Measurements from ENCODE around the gene KAT6B.

Gene KAT6B

DNA sequence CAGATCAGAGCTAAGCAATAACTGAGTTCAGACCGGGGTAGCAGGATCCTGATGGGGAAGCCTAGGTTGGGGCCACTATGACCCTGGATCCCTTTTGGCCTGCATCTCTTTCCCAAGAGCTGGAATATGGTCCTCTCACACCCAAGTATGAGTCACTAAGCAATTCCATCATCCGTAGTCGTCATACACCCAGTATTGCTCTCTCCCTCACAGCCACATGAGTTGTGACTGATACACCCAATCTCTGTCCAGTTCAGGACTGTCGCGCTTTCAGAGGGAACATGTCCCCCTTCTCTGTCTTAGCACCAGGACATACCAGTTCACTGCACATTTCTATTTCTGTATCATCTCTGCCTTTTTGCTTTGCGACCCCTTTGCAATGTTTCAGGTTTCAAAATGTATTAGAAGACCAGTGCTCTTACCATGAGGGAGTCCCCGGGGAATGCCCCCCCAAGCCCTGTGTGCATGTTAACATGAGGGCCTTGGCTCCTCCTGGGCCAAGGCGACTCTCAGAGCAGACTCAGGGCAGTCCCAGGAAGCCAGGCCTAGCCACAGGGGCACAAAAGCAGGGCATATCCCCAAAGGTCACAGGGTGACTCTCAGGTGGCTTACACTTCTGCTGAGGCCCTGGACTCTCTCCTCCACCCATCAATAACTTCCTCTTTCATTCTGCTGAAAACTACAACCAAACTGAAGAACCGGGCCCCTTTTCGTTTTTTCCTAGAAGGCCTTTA is 209.7 kb downstream of the KAT6B start:
- H3K4me2 ChIP-seq = no peak overlapping the region
- TF ChIP-seq, protein P1, sequence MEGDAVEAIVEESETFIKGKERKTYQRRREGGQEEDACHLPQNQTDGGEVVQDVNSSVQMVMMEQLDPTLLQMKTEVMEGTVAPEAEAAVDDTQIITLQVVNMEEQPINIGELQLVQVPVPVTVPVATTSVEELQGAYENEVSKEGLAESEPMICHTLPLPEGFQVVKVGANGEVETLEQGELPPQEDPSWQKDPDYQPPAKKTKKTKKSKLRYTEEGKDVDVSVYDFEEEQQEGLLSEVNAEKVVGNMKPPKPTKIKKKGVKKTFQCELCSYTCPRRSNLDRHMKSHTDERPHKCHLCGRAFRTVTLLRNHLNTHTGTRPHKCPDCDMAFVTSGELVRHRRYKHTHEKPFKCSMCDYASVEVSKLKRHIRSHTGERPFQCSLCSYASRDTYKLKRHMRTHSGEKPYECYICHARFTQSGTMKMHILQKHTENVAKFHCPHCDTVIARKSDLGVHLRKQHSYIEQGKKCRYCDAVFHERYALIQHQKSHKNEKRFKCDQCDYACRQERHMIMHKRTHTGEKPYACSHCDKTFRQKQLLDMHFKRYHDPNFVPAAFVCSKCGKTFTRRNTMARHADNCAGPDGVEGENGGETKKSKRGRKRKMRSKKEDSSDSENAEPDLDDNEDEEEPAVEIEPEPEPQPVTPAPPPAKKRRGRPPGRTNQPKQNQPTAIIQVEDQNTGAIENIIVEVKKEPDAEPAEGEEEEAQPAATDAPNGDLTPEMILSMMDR (conservative IDR thresholded peaks at IDR 0.05; ENCODE audit: low read depth, low read length) = no peak

GRCh38 chr10:75037171-75038153 is 211.1 kb downstream of the KAT6B start:
- TF ChIP-seq, protein P1 (conservative IDR thresholded peaks at IDR 0.05; ENCODE audit: low read depth, low read length) = no peak
- Histone ChIP-seq H3K4me3 (IDR thresholded peaks at IDR 0.05; ENCODE audit: insufficient read depth, low read depth, low read length) (no peak overlapping the region), H3K4me2 (no peak overlapping the region), H3K36me3 (ENCODE audit: insufficient read depth) (no peaks in the 10 kb centered on the region), H3K27ac (no peak overlapping the region), H2AFZ (ENCODE audit: low read depth) (no peak overlapping the region), H3K4me1 (ENCODE audit: low read depth, poor library complexity, severe bottlenecking) (no peaks in the 10 kb centered on the region), H3K79me2 (ENCODE audit: insufficient read depth, low read depth) (no peaks in the 10 kb centered on the region), H4K20me1 (ENCODE audit: insufficient read depth) (no peaks in the 10 kb centered on the region), H3K9ac (no peak overlapping the region), H3K27me3 (ENCODE audit: insufficient read depth, low read depth) (no peaks in the 10 kb centered on the region)

More for the DNA sequence above, 209.7 kb downstream of the KAT6B start:
- H3K79me2 ChIP-seq (ENCODE audit: insufficient read depth, low read depth) = no peaks in the 10 kb centered on the region
- no peak overlapping the region for H3K27ac ChIP-seq
- H3K4me1 ChIP-seq (ENCODE audit: low read depth, poor library complexity, severe bottlenecking) = no peaks in the 10 kb centered on the region
- no peaks in the 10 kb centered on the region for H3K27me3 ChIP-seq (ENCODE audit: insufficient read depth, low read depth)
- no peak overlapping the region for H3K4me3 ChIP-seq (IDR thresholded peaks at IDR 0.05; ENCODE audit: insufficient read depth, low read depth, low read length)
- no peaks in the 10 kb centered on the region for H4K20me1 ChIP-seq (ENCODE audit: insufficient read depth)
- no peaks in the 10 kb centered on the region for H3K36me3 ChIP-seq (ENCODE audit: insufficient read depth)
- H2AFZ ChIP-seq (ENCODE audit: low read depth) = no peak overlapping the region
- H3K9ac ChIP-seq = no peak overlapping the region

DNA sequence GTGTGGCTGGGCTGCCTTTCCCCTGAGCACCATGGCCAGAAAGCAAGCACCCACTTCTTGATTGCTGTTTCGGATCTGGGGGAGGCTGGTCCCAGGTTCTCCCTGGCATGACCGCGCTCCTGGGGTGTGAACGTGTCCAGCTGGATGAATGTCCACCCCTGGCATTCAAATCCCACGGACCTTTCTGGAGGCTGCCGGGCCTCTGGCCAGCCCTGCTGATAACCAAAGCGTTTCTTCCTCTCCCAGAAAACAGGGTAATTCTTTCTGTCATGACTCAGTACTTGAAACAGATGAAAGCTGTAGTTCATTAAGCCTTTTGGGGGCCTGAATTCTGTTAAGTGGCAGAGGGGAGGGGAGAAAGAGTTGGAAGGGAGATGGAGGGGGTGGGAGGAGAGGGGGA is 211.9 kb downstream of the KAT6B start:
- no peak overlapping the region for H3K4me2 ChIP-seq
- H2AFZ ChIP-seq (ENCODE audit: low read depth) = no peak overlapping the region
- no peak overlapping the region for H3K4me3 ChIP-seq (IDR thresholded peaks at IDR 0.05; ENCODE audit: insufficient read depth, low read depth, low read length)
- no peaks in the 10 kb centered on the region for H3K27me3 ChIP-seq (ENCODE audit: insufficient read depth, low read depth)
- no peaks in the 10 kb centered on the region for H3K4me1 ChIP-seq (ENCODE audit: low read depth, poor library complexity, severe bottlenecking)
- no peak overlapping the region for H3K27ac ChIP-seq
- no peaks in the 10 kb centered on the region for H4K20me1 ChIP-seq (ENCODE audit: insufficient read depth)
- H3K36me3 ChIP-seq (ENCODE audit: insufficient read depth) = no peaks in the 10 kb centered on the region
- H3K79me2 ChIP-seq (ENCODE audit: insufficient read depth, low read depth) = no peaks in the 10 kb centered on the region
- H3K9ac ChIP-seq = no peak overlapping the region
- TF ChIP-seq, protein P1 (conservative IDR thresholded peaks at IDR 0.05; ENCODE audit: low read depth, low read length) = no peak

- Histone ChIP-seq H3K27ac (no peak overlapping the region), H3K9ac (no peak overlapping the region), H3K36me3 (ENCODE audit: insufficient read depth) (no peaks in the 10 kb centered on the region), H3K27me3 (ENCODE audit: insufficient read depth, low read depth) (no peaks in the 10 kb centered on the region), H3K4me3 (IDR thresholded peaks at IDR 0.05; ENCODE audit: insufficient read depth, low read depth, low read length) (no peak overlapping the region), H3K4me2 (no peak overlapping the region), H2AFZ (ENCODE audit: low read depth) (no peak overlapping the region), H4K20me1 (ENCODE audit: insufficient read depth) (no peaks in the 10 kb centered on the region), H3K4me1 (ENCODE audit: low read depth, poor library complexity, severe bottlenecking) (no peaks in the 10 kb centered on the region), H3K79me2 (ENCODE audit: insufficient read depth, low read depth) (no peaks in the 10 kb centered on the region)
- TF ChIP-seq, protein P1 (conservative IDR thresholded peaks at IDR 0.05; ENCODE audit: low read depth, low read length) = no peak
These were observed 214.2 kb downstream of the KAT6B start for GRCh38 chr10:75040576-75040975.

Data from KMS-11 (cell line).